ENCODE data around the gene ABHD5. TPM values are rescaled to one million over a fixed set of nuclear protein-coding genes. Genes with fewer than 3 reads are reported as not detected.

The ABHD5 gene
- total and polyA plus RNA-seq, 2 of the 8 experiments (the other 6 are each of a cell fraction or from before 2014, with no cell fraction given): 10.5 to 16.4 TPM

GRCh38 chr3:43735618-43736017 is 44.9 kb downstream of the ABHD5 start:
- no peak overlapping the region for H2BK5ac ChIP-seq (ENCODE audit: low read depth, low read length)
- no peak overlapping the region for H2BK15ac ChIP-seq (ENCODE audit: low read length)
- H3K56ac ChIP-seq (replicated peaks; ENCODE audit: insufficient read length, low read depth, low read length): no peak overlapping the region
- H2BK120ac ChIP-seq (replicated peaks; ENCODE audit: low read depth, low read length): no peak overlapping the region
- no peaks in the 10 kb centered on the region for H3K27me3 ChIP-seq (replicated peaks in 1 of 4; ENCODE audit: control insufficient read depth in 3 of 4, extremely low read depth in 1 of 4, insufficient read depth in 3 of 4, low read length in 3 of 4)
- no peak overlapping the region for H2AFZ ChIP-seq (ENCODE audit: low read length)
- no peaks in the 10 kb centered on the region for H3K79me2 ChIP-seq (ENCODE audit: control insufficient read depth in 1 of 2, insufficient read depth in 2 of 2, low read length in 2 of 2)
- no peak for DNase-seq (ENCODE audit: low read depth in 1 of 2, low spot score in 2 of 2)
- no peak overlapping the region for H4K91ac ChIP-seq (replicated peaks; ENCODE audit: insufficient read length, low read length)
- no peak overlapping the region for H3K4me2 ChIP-seq (ENCODE audit: insufficient read depth in 1 of 2, low read depth in 2 of 2, low read length in 2 of 2)
- no peak overlapping the region for H3K9ac ChIP-seq (replicated peaks in 1 of 4; ENCODE audit: extremely low read depth in 1 of 4, low read depth in 3 of 4, low read length in 3 of 4)
- H3K9me3 ChIP-seq (ENCODE audit: insufficient read depth in 2 of 2, low read depth in 1 of 2, low read length in 1 of 2): no peaks in the 10 kb centered on the region
- H2AK5ac ChIP-seq (ENCODE audit: low read depth, low read length): no peak overlapping the region
- H3K23ac ChIP-seq (ENCODE audit: insufficient read length): no peak overlapping the region
- H3K27ac ChIP-seq (ENCODE audit: low read depth, low read length): no peak overlapping the region
- H3K79me1 ChIP-seq (ENCODE audit: low read depth, low read length): no peaks in the 10 kb centered on the region
- no peak overlapping the region for H3K18ac ChIP-seq (ENCODE audit: extremely low read depth, low read length)
- no peak overlapping the region for H2BK12ac ChIP-seq (ENCODE audit: low read depth, low read length)
- no peak overlapping the region for H2BK20ac ChIP-seq (ENCODE audit: low read length)
- ChIA-PET CTCF (ENCODE audit: partially characterized antibody) (no interaction called here), POLR2A (ENCODE audit: partially characterized antibody) (interaction anchor here (1.0 kb wide), 1 partner anchor 12 kb away, joined by 3 read pairs; no protein-coding TSS in a partner anchor)
- no peak for TF ChIP-seq SIRT6 (IDR thresholded peaks at IDR 0.05; ENCODE audit: low read length)
- TF ChIP-seq RNF2 (IDR thresholded peaks at IDR 0.05; ENCODE audit: borderline replicate concordance, low read depth, low read length, missing control alignments, poor library complexity, severe bottlenecking): no peak
- no peak for TF ChIP-seq POLR2AphosphoS5 (IDR thresholded peaks at IDR 0.05; ENCODE audit: low read depth, low read length)
- no peak for TF ChIP-seq KDM5A (IDR thresholded peaks at IDR 0.05; ENCODE audit: low read length)
- TF ChIP-seq MAX (IDR thresholded peaks at IDR 0.05): no peak
- no peak for TF ChIP-seq E2F6 (IDR thresholded peaks at IDR 0.05)
- TF ChIP-seq GABPA (IDR thresholded peaks at IDR 0.05; ENCODE audit: borderline replicate concordance, insufficient read depth, low read length): no peak
- TF ChIP-seq KDM1A (IDR thresholded peaks at IDR 0.05; ENCODE audit: borderline replicate concordance, low read length): no peak
- no peak for TF ChIP-seq NRF1 (IDR thresholded peaks at IDR 0.05; ENCODE audit: low read depth, low read length)
- no peaks in the 10 kb centered on the region for H3K36me3 ChIP-seq (ENCODE audit: control insufficient read depth in 2 of 4, insufficient read depth in 4 of 4, low read length in 3 of 4)
- FAIRE-seq: no peak
- no peaks in the 10 kb centered on the region for H3K23me2 ChIP-seq (ENCODE audit: low read depth, low read length)
- H3K14ac ChIP-seq (ENCODE audit: insufficient read length): no peak overlapping the region
- H3K4me1 ChIP-seq (replicated peaks in 1 of 4; ENCODE audit: control insufficient read depth in 3 of 4, insufficient read depth in 4 of 4, low read length in 3 of 4): peaks cover 2 to 11% (median 5%) of the 10 kb centered on the region in 4 experiments; a peak in 5 of 7 replicates
- no peak overlapping the region for H4K5ac ChIP-seq (ENCODE audit: insufficient read length, low read depth, low read length)
- H3K4ac ChIP-seq (replicated peaks; ENCODE audit: insufficient read length, low read depth, low read length): no peak overlapping the region
- H4K8ac ChIP-seq (ENCODE audit: extremely low read depth, insufficient read depth, low read length): no peak overlapping the region
- H3K4me3 ChIP-seq (ENCODE audit: extremely low read depth in 1 of 4, insufficient read depth in 2 of 4, low read depth in 3 of 4, low read length in 4 of 4): no peak overlapping the region
- 81% methylated on average over 4 of the region's 4 CpGs; no CpG with 5 or more reads in 1 of the 2 experiments for WGBS, 2 experiments (ENCODE audit: extremely low coverage in 1 of 2, insufficient coverage in 1 of 2, insufficient read length in 1 of 2, insufficient replicate concordance in 2 of 2, low coverage in 1 of 2, low lambda C conversion rate in 2 of 2, missing lambda C conversion rate in 1 of 2)
- no peaks in the 10 kb centered on the region for H4K20me1 ChIP-seq (replicated peaks in 1 of 2; ENCODE audit: control insufficient read depth in 1 of 2, insufficient read depth in 2 of 2, low read length in 2 of 2)
